GM18508 (cell line): Measurements from ENCODE around the gene MYRIP.

Experiments
- ATAC-seq: cut with Tn5 transposase; IDR thresholded peaks from one replicate; pipeline ENCODE4 v1.9.1; 2021; ENCODE audit warnings: moderate number of reproducible peaks; ENCODE audit not compliant: insufficient read depth, unreplicated experiment

MYRIP gene

DNA sequence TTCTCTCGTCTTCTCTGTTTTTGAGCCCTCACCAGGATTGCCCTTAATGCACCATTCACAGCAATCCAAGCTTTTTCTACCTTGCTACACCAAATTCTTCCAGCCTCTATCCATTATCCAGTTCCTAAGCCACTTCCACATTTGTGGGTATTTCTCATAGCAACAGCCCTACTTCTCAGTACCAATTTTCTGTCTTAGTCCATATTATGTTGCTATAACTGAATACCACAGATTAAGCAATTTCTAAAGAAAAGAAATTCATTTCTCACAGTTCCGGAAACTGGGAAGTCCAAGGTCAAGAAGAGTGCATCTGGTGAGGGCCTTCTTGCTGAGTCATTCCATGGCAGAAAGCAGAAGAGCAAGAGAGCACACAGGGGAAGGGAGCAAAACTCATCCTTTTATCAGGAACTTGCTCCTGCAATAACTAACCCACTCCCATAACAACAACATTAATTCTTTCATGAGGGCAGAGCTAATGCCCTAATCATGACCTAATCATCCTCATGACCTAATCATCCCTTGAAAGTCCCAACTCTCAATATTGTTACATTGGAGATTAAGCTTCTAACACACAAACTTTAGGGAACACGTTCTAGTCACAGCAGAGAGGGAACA lies 490.4 kb downstream of the MYRIP start:
- no peak for ATAC-seq

GRCh38 chr3:40302784-40303183 lies 493.4 kb downstream of the MYRIP start:
- ATAC-seq: no peak

GRCh38 chr3:40304352-40304751 lies 494.9 kb downstream of the MYRIP start:
- no peak for ATAC-seq

- ATAC-seq: no peak
Observed at GRCh38 chr3:40306336-40306735, 496.9 kb downstream of the MYRIP start.

DNA sequence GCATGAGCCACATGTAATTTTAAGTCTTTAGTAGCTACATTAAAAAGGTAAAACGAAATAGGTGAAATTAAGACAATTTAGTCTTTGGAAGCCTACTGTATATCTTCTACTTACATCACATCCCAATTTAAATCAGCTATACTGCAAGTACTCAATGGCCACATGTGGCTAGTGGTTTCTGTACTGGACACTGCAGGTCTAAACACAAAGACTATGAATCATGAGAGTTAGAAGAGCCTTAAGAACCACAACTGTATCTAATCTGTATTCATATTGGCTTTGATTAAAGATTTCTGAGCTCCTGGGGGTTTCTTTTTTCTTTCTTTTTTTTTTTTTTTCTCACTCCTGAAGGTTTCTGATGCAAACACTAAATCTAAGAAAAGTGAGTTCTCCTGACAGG lies 497.8 kb downstream of the MYRIP start:
- no peak for ATAC-seq

- ATAC-seq: no peak
Observed at GRCh38 chr3:40308725-40309417, 499.5 kb downstream of the MYRIP start.

DNA sequence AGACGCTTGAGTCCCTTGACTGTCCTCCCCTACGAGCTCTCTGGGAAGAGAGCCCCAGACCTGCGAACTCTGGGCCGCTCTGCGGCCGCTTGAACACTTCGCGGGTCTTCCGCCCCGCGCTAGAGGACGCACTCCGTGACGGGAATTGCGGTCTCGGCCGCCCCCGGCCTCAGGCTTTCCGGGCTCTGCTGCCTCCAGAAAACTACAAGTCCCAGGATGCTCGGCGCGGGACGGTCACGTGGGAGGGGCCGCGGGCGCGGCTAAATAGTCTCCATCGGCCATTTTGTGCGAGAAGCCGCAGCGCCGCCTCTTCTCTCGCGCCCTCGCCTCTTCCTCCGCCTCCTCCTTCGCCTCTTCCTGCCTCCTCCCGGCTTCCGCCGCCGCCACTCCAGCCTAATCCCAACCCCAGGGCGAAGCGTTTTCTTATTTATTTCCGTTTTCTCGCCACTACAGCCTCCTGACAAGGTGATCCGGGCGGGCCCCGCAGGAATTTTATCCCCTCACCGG lies 500.1 kb downstream of the MYRIP start, which contains the start of gene EIF1B:
Gene EIF1B, plus strand, starts transcription at position 290 of the 507 bp plus-strand sequence. CDS start 235 bp downstream, outside the sequence.
- ATAC-seq: peak; percentile 84
